SU-DHL-6 (cell line): ENCODE measurements around the gene ANKRD26.

Experiments
- CTCF ChIP-seq: fragments of 200-600 bp; sonication (generic); IDR thresholded peaks from one replicate; pipeline ENCODE4 v1.5.1; 2017; ENCODE audit warnings: antibody characterized with exemption, mild to moderate bottlenecking, low read length, moderate library complexity; ENCODE audit not compliant: insufficient read depth, poor library complexity, severe bottlenecking
- EZH2phosphoT487 ChIP-seq: fragments of 200-600 bp; sonication (generic), shearing (Covaris generic); conservative IDR thresholded peaks from 2 replicates; pipeline ENCODE4 v1.6.1; 2018; ENCODE audit warnings: mild to moderate bottlenecking, antibody characterized with exemption, low read length, moderate library complexity, mixed read lengths

GRCh38 chr10:27099916-27100812 lies at the start of gene ANKRD26:
- TF ChIP-seq CTCF = no peak
- TF ChIP-seq EZH2phosphoT487 = no peak
